NB4 (cell line): ENCODE measurements around the gene REXO1.

ENCODE experiments used
- POLR2A ChIP-seq: IDR thresholded peaks from 2 replicates; pipeline ENCODE4 v1.6.1; 2011; ENCODE audit warnings: mild to moderate bottlenecking; ENCODE audit not compliant: insufficient read length; ENCODE audit errors: extremely low read depth
- TF ChIP-seq, protein P1 (sequence below): IDR thresholded peaks from one replicate; pipeline ENCODE4 v1.5.1; 2012; ENCODE audit warnings: low read depth, low read length

DNA sequence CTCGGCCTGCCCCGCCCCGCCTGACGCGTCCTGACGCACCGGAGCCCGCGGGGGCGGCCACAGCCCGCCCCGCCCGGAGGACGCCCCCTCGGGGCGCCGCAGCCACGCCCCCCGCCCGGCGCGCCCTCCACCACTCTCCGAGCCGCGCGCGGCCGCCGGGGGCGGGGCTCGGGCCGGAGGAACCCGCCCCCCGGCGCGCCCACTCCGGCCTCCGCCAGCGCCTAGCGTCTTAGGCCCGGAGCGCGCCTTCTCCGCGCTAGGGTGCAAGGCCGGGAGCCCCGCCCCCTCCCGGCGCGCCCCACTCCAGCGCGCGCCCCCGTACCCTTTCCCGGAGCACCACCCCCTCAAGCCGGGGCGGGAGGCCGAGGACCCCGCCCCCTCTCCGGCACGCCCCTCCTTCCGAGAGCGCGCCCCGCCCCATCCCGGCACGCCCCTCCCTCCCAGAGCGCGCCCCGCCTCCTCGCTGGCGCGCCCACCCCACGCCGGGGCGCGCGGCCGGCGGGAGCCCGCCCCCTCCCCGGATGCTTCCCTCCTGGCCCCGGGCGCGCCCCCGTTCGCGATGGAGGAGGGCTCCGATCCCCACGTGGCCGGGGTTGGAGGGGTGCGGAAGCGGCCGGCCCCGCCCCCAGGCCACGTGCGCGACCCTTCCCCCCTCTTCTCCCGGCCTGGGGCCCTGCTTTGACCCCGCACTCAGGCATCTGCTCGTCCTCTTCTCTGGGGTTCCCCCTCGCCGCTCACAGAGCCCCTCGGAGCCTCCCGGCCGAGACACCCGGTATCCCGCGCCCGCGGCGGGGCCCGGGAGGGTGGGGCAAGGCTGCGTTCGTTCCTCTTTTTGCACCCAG lies 15.6 kb upstream of the REXO1 start:
- TF ChIP-seq, protein P1, sequence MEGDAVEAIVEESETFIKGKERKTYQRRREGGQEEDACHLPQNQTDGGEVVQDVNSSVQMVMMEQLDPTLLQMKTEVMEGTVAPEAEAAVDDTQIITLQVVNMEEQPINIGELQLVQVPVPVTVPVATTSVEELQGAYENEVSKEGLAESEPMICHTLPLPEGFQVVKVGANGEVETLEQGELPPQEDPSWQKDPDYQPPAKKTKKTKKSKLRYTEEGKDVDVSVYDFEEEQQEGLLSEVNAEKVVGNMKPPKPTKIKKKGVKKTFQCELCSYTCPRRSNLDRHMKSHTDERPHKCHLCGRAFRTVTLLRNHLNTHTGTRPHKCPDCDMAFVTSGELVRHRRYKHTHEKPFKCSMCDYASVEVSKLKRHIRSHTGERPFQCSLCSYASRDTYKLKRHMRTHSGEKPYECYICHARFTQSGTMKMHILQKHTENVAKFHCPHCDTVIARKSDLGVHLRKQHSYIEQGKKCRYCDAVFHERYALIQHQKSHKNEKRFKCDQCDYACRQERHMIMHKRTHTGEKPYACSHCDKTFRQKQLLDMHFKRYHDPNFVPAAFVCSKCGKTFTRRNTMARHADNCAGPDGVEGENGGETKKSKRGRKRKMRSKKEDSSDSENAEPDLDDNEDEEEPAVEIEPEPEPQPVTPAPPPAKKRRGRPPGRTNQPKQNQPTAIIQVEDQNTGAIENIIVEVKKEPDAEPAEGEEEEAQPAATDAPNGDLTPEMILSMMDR: no peak
- TF ChIP-seq POLR2A: no peak
